ENCODE measurements around the gene PTGES3L.

PTGES3L gene

GRCh38 chr17:42979511-42980273 is at the start of gene PTGES3L:
Gene PTGES3L (minus strand): TSS chr17:42980080. CDS start chr17:42980053, 27 bp downstream.
- DNase-seq, result peak; percentile 78

- no peak for DNase-seq
Measured at GRCh38 chr17:43028221-43028861, 48.5 kb upstream of the PTGES3L start.

- DNase-seq, result no peak
Measured at GRCh38 chr17:43027091-43028032, 47.5 kb upstream of the PTGES3L start.

- DNase-seq, result no peak
Measured at GRCh38 chr17:43026595-43026994, 46.7 kb upstream of the PTGES3L start.

- no peak for DNase-seq
Measured at GRCh38 chr17:43025766-43026537, 46.1 kb upstream of the PTGES3L start.

GRCh38 chr17:43025290-43025657 is 45.4 kb upstream of the PTGES3L start:
- DNase-seq, result no peak

GRCh38 chr17:43024407-43025289 is 44.8 kb upstream of the PTGES3L start, which contains the start of gene RND2:
Gene RND2 (plus strand): TSS chr17:43025231. CDS start chr17:43025348, 117 bp downstream.
- DNase-seq, result peak; percentile 88

- DNase-seq, result peak; percentile 78
Measured at GRCh38 chr17:43021741-43022512, 42.0 kb upstream of the PTGES3L start, which contains the start of gene VAT1. Gene VAT1 (minus strand): TSS chr17:43022385. CDS start chr17:43022322, 63 bp downstream.

GRCh38 chr17:43020789-43021740 is 41.2 kb upstream of the PTGES3L start:
- DNase-seq, result peak; percentile 49

GRCh38 chr17:43020030-43020621 is 40.2 kb upstream of the PTGES3L start:
- no peak for DNase-seq

GRCh38 chr17:43019418-43019817 is 39.5 kb upstream of the PTGES3L start:
- DNase-seq, result no peak

GRCh38 chr17:43018932-43019331 is 39.1 kb upstream of the PTGES3L start:
- no peak for DNase-seq

- DNase-seq, result peak; percentile 35
Measured at GRCh38 chr17:43018008-43018853, 38.4 kb upstream of the PTGES3L start.

- DNase-seq, result no peak
Measured at GRCh38 chr17:43016216-43016615, 36.3 kb upstream of the PTGES3L start.

- no peak for DNase-seq
Measured at GRCh38 chr17:43015579-43015978, 35.7 kb upstream of the PTGES3L start.

GRCh38 chr17:43014649-43015542 is 35.0 kb upstream of the PTGES3L start:
- DNase-seq, result no peak
